Lung (tissue), 12 donors: ENCODE data around the gene ANAPC5. TPM values are rescaled to one million over a fixed set of nuclear protein-coding genes. Genes with fewer than 3 reads are reported as not detected.

ENCODE experiments used
- ATAC-seq: fragments of 200-7000 bp; cut with Tn5 transposase; one replicate; pipeline ENCODE4 v1.9.1; 2020; ENCODE audit warnings: moderate number of reproducible peaks; ENCODE audit not compliant: insufficient read depth, low FRiP score
- DNase-seq, 3 donors: peaks; one replicate each; pipeline ENCODE4 v3.0.0-alpha.2; 2013 to 2017
- H3K27ac ChIP-seq, 2 donors: one replicate each; pipeline ENCODE4 v1.5.1; 2013; ENCODE audit warnings: mild to moderate bottlenecking in 2 of 2, moderate library complexity in 2 of 2, control low read depth in 1 of 2, inconsistent platforms in 1 of 2, low read depth in 1 of 2, low read length in 1 of 2
- H3K27me3 ChIP-seq, 3 donors: one replicate each; pipeline ENCODE4 v1.5.1; 2013; ENCODE audit warnings: low read length in 2 of 3; ENCODE audit not compliant: control insufficient read depth in 3 of 3, insufficient read depth in 3 of 3
- H3K36me3 ChIP-seq, 4 donors: one replicate each; pipeline ENCODE4 v1.5.1; 2013; ENCODE audit warnings: low read length in 4 of 4, mild to moderate bottlenecking in 1 of 4, moderate library complexity in 1 of 4; ENCODE audit not compliant: control insufficient read depth in 4 of 4, insufficient read depth in 4 of 4
- H3K4me1 ChIP-seq, 5 donors: one replicate each; pipeline ENCODE4 v1.5.1; 2013; ENCODE audit warnings: low read length in 5 of 5, mild to moderate bottlenecking in 2 of 5, moderate library complexity in 1 of 5; ENCODE audit not compliant: control insufficient read depth in 5 of 5, insufficient read depth in 5 of 5
- H3K4me3 ChIP-seq: one replicate; pipeline ENCODE4 v1.5.1; 2013; ENCODE audit warnings: mild to moderate bottlenecking, control low read depth, moderate library complexity
- H3K9ac ChIP-seq, 2 donors: one replicate each; pipeline ENCODE4 v1.5.1; 2013; ENCODE audit warnings: low read length in 2 of 2, control low read depth in 1 of 2; ENCODE audit not compliant: insufficient read depth in 1 of 2
- H3K9me3 ChIP-seq, 4 donors: one replicate each; pipeline ENCODE4 v1.5.1; 2013; ENCODE audit warnings: low read length in 3 of 4, mild to moderate bottlenecking in 1 of 4, moderate library complexity in 1 of 4; ENCODE audit not compliant: control insufficient read depth in 4 of 4, insufficient read depth in 3 of 4
- WGBS, 2 donors: extraction: QIAGEN DNeasy Blood & Tissue Kit; methylation state at CpG; one replicate each; pipeline ENCODE4 v1.1.7; 2013; 5-methylcytosine and 5-hydroxymethylcytosine counted together
- polyA plus RNA-seq, 2 donors: library from polyadenylated mRNA; stranded (reverse); fragments of 200-250 nt; gene quantifications; one replicate each; pipeline ENCODE4 v1.2.1, GENCODE V29; 2013
- total RNA-seq, 2 donors: library from RNA; depleted of rRNA in 1 of 2; stranded (reverse); fragments of >200 nt in 1 of 2; gene quantifications; one replicate each; pipeline ENCODE4 v1.2.1, GENCODE V29; 2014 to 2021
- TF ChIP-seq, protein P1 (sequence below): IDR thresholded peaks from 2 replicates; pipeline ENCODE4 v1.5.1; 2012; ENCODE audit warnings: mild to moderate bottlenecking; ENCODE audit errors: control extremely low read depth, extremely low read depth
- donor health status: control.
- donor health status: control.
- donor health status: Bipolar disorder and iron deficiency.
- donor health status: healthy.
- donor health status: DM: yes; HTN: yes; CAD: no.

Gene ANAPC5
- total and polyA plus RNA-seq, 4 donors, result 80.9 to 164 (median 89.3) TPM

DNA sequence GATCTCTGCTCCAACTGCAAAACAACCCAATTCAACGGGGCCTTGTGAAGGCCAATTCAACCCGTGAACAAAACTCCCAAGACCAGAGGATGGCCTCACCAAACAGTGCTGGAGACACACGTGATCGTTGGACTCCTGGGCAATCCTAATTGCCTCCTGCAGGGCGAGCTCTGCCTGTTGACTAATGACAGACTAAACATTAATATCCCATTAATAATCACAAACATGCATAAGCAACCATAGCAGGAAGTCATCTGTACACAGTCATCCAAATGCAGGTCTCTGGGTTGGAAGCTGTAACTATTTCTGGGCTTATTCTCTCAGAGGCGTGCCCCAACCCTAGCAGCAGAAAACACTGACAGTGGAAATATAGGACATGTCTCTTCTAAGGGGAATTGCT, 21.0 kb downstream of the ANAPC5 start:
- no peak for DNase-seq
- no peak overlapping the region for H3K27ac ChIP-seq
- TF ChIP-seq, protein P1, sequence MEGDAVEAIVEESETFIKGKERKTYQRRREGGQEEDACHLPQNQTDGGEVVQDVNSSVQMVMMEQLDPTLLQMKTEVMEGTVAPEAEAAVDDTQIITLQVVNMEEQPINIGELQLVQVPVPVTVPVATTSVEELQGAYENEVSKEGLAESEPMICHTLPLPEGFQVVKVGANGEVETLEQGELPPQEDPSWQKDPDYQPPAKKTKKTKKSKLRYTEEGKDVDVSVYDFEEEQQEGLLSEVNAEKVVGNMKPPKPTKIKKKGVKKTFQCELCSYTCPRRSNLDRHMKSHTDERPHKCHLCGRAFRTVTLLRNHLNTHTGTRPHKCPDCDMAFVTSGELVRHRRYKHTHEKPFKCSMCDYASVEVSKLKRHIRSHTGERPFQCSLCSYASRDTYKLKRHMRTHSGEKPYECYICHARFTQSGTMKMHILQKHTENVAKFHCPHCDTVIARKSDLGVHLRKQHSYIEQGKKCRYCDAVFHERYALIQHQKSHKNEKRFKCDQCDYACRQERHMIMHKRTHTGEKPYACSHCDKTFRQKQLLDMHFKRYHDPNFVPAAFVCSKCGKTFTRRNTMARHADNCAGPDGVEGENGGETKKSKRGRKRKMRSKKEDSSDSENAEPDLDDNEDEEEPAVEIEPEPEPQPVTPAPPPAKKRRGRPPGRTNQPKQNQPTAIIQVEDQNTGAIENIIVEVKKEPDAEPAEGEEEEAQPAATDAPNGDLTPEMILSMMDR, result no peak
- H3K27me3 ChIP-seq, result no peaks in the 10 kb centered on the region
- peaks cover 28 to 43% (median 37%) of the 10 kb centered on the region in 4 donors for H3K36me3 ChIP-seq
- H3K9ac ChIP-seq, result no peak overlapping the region
- H3K4me3 ChIP-seq, result no peak overlapping the region
- H3K9me3 ChIP-seq, result peaks cover 0 to 2% (median 0%) of the 10 kb centered on the region in 4 donors
- H3K4me1 ChIP-seq, result peaks cover 0 to 6% (median 0%) of the 10 kb centered on the region in 5 donors
- WGBS, 2 donors, result 66 to 92% methylated on average over 6 of the region's 6 CpGs
- ATAC-seq, result no peak

DNA sequence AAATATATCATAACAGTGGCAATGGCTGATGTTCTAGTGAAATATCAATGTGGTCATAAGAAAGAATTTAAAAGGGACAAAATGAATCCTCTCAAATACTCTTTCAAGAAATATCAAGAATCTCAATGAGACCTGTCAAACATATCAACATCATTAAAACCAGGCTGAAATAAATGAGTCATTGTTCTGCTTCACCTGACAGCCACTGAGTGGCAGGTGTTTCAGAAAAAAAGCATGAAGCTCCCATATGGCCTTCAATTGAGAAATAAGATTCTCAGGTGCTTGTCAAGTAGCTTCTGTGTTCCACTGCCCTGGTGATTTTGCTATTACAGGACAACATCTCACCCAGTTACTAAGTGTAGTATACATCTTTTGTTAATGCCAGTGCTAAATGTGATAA, 21.5 kb downstream of the ANAPC5 start:
- peaks cover 0 to 6% (median 0%) of the 10 kb centered on the region in 5 donors for H3K4me1 ChIP-seq
- H3K9me3 ChIP-seq, result peaks cover 0 to 2% (median 0%) of the 10 kb centered on the region in 4 donors
- no peak overlapping the region for H3K4me3 ChIP-seq
- H3K9ac ChIP-seq, result no peak overlapping the region
- no peaks in the 10 kb centered on the region for H3K27me3 ChIP-seq
- no peak for ATAC-seq
- no peak for DNase-seq
- peaks cover 28 to 48% (median 36%) of the 10 kb centered on the region in 4 donors for H3K36me3 ChIP-seq
- H3K27ac ChIP-seq, result no peak overlapping the region
- TF ChIP-seq, protein P1, result no peak

DNA sequence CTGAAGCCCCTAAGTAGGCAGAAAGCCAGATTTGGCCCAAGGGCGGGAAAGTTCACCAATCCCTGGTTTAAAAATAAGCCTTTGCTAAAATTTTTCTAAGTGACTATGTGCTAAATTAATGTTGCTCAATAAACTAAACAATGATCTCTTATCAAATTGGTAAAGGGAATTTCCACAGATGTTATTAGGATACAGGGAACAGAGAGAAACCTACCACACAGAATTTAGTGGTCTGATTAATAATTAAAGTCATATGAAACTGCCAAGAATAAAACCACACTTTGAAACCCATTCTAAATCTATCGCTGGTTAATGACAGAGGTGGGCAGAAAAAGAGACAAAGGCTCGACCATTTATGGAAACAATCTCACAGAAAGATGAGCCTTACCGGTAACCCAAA, 22.0 kb downstream of the ANAPC5 start:
- no peak for ATAC-seq
- Histone ChIP-seq H3K9me3 (peaks cover 0 to 2% (median 0%) of the 10 kb centered on the region in 4 donors), H3K9ac (no peak overlapping the region), H3K4me1 (peaks cover 0 to 6% (median 0%) of the 10 kb centered on the region in 5 donors), H3K27ac (no peak overlapping the region), H3K27me3 (no peaks in the 10 kb centered on the region), H3K36me3 (peaks cover 28 to 49% (median 34%) of the 10 kb centered on the region in 4 donors), H3K4me3 (no peak overlapping the region)
- DNase-seq, result no peak
- WGBS, 2 donors, result 98% methylated on average over 4 of the region's 4 CpGs
- TF ChIP-seq, protein P1, result no peak

DNA sequence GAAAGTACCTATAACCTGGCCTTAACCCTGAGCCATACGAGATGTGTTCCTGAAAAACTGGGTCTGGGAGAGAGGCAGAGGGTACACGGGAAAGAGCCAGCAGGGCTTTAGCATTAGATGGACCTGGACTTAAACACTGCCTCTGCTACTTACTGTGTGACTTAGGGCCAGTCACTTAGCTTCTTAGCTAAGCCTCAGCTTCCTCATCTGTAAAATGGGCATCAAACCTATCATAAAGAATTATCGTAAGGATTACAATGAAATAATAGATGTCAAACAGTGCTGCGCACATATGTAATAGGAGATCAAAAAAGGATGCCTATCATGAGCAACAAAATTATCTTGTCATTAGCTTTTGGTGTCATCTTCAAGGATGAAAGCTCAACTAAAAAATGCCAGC, 23.6 kb downstream of the ANAPC5 start:
- Histone ChIP-seq H3K4me1 (peaks cover 0 to 6% (median 0%) of the 10 kb centered on the region in 5 donors), H3K27me3 (no peaks in the 10 kb centered on the region), H3K36me3 (peaks cover 33 to 41% (median 35%) of the 10 kb centered on the region in 4 donors), H3K9me3 (peaks cover 0 to 2% (median 0%) of the 10 kb centered on the region in 4 donors), H3K27ac (no peak overlapping the region), H3K4me3 (no peak overlapping the region), H3K9ac (no peak overlapping the region)
- 94 to 98% methylated on average over 4 of the region's 4 CpGs for WGBS, 2 donors
- TF ChIP-seq, protein P1, result no peak
- ATAC-seq (no peak), DNase-seq (no peak)
